GM23338 (cell line): ENCODE data around the gene RALBP1. TPM values are rescaled to one million over a fixed set of nuclear protein-coding genes. Genes with fewer than 3 reads are reported as not detected.

Source experiments
- ATAC-seq: fragments of 200-7000 bp; cut with Tn5 transposase; 3 replicates; pipeline ENCODE4 v1.9.1; 2020
- DNase-seq: peaks from one replicate; pipeline ENCODE4 v3.0.0-alpha.2; 2015; ENCODE audit warnings: low spot score
- H2AFZ ChIP-seq: fragments of 200-600 bp; sonication (generic); 2 replicates; pipeline ENCODE4 v1.8.0; 2016; ENCODE audit warnings: antibody characterized with exemption, mild to moderate bottlenecking, moderate library complexity
- H3F3A ChIP-seq: fragments of 200-600 bp; sonication (generic); replicated peaks from 2 replicates; pipeline ENCODE4 v1.8.0; 2017; ENCODE audit warnings: antibody characterized with exemption, mixed run types, low read depth
- H3K27ac ChIP-seq: fragments of 200-600 bp; sonication (generic); 2 replicates; pipeline ENCODE4 v1.6.1; 2016; ENCODE audit warnings: low read depth
- H3K27me3 ChIP-seq: fragments of 200-600 bp; sonication (generic); 2 replicates; pipeline ENCODE4 v1.8.0; 2016; ENCODE audit warnings: mild to moderate bottlenecking, mixed run types, moderate library complexity; ENCODE audit not compliant: insufficient read depth
- H3K36me3 ChIP-seq: fragments of 200-600 bp; sonication (generic); 2 replicates; pipeline ENCODE4 v1.8.0; 2016; ENCODE audit warnings: mild to moderate bottlenecking; ENCODE audit not compliant: insufficient read depth
- H3K4me1 ChIP-seq: fragments of 200-600 bp; sonication (generic); 2 replicates; pipeline ENCODE4 v1.8.0; 2016; ENCODE audit warnings: mild to moderate bottlenecking, moderate library complexity; ENCODE audit not compliant: insufficient read depth
- H3K4me2 ChIP-seq: fragments of 200-600 bp; sonication (generic); 2 replicates; pipeline ENCODE4 v1.7.1; 2017; ENCODE audit warnings: mixed run types
- H3K4me3 ChIP-seq: fragments of 200-600 bp; sonication (generic); 2 replicates; pipeline ENCODE4 v1.6.1; 2016; ENCODE audit warnings: mixed run types
- H3K79me2 ChIP-seq: fragments of 200-600 bp; sonication (generic); replicated peaks from 2 replicates; pipeline ENCODE4 v1.8.0; 2017; ENCODE audit warnings: mild to moderate bottlenecking; ENCODE audit not compliant: insufficient read depth
- H3K9me2 ChIP-seq: fragments of 200-600 bp; sonication (generic); 2 replicates; pipeline ENCODE4 v1.8.0; 2017; ENCODE audit not compliant: insufficient read depth
- H4K20me1 ChIP-seq: fragments of 200-600 bp; sonication (generic); replicated peaks from 2 replicates; pipeline ENCODE4 v1.8.0; 2017; ENCODE audit warnings: mild to moderate bottlenecking; ENCODE audit not compliant: insufficient read depth
- H3K27ac Mint-ChIP-seq: 2 replicates; pipeline ENCODE4 v1.8.0; 2020; ENCODE audit warnings: inconsistent platforms, mild to moderate bottlenecking, moderate library complexity, mixed read lengths
- H3K27me3 Mint-ChIP-seq: 3 replicates; pipeline ENCODE4 v1.8.0; 2022; ENCODE audit warnings: low read depth, mild to moderate bottlenecking, moderate library complexity, mixed read lengths, inconsistent platforms; ENCODE audit not compliant: insufficient read depth, poor library complexity
- H3K36me3 Mint-ChIP-seq: 3 replicates; pipeline ENCODE4 v1.8.0; 2021; ENCODE audit warnings: low read depth, mild to moderate bottlenecking, inconsistent platforms, moderate library complexity, mixed read lengths
- H3K4me1 Mint-ChIP-seq: 3 replicates; pipeline ENCODE4 v1.8.0; 2020; ENCODE audit warnings: mild to moderate bottlenecking, inconsistent platforms, mixed read lengths
- H3K4me3 Mint-ChIP-seq: 3 replicates; pipeline ENCODE4 v1.8.0; 2021; ENCODE audit warnings: moderate library complexity, mild to moderate bottlenecking, inconsistent platforms, mixed read lengths
- H3K9me3 Mint-ChIP-seq: 3 replicates; pipeline ENCODE4 v1.8.0; 2020; ENCODE audit warnings: moderate library complexity, mild to moderate bottlenecking, inconsistent platforms, mixed read lengths
- CREB1 ChIP-seq: fragments of 250-450 bp; sonication (Bioruptor Pico); IDR thresholded peaks from 2 replicates; pipeline ENCODE4 v1.5.0; 2020; ENCODE audit warnings: low read depth, mild to moderate bottlenecking, moderate library complexity
- CTCF ChIP-seq, 2 experiments: fragments of 200-600 bp in 1 of 2; sonication (generic) in 1 of 2; conservative IDR thresholded peaks; 2 replicates each; pipeline versions ENCODE4 v1.5.1 to v1.6.1; 2016 to 2017; ENCODE audit warnings: antibody characterized with exemption in 2 of 2, low read depth in 2 of 2, mild to moderate bottlenecking in 2 of 2, moderate library complexity in 1 of 2
- ETS1 ChIP-seq: IDR thresholded peaks from 2 replicates; pipeline ENCODE4 v1.6.1; 2016; ENCODE audit warnings: antibody characterized with exemption
- EZH2 ChIP-seq: fragments of 200-600 bp; sonication (generic); IDR thresholded peaks from one replicate; pipeline ENCODE4 v1.8.0; 2017; ENCODE audit warnings: antibody characterized with exemption, mild to moderate bottlenecking, low read depth; ENCODE audit not compliant: unreplicated experiment
- EZH2phosphoT487 ChIP-seq: fragments of 200-600 bp; sonication (generic); IDR thresholded peaks from one replicate; pipeline ENCODE4 v1.8.1; 2018; ENCODE audit warnings: antibody characterized with exemption; ENCODE audit not compliant: unreplicated experiment
- JUNB ChIP-seq: IDR thresholded peaks from one replicate; pipeline ENCODE4 v1.6.1; 2016; ENCODE audit warnings: antibody characterized with exemption; ENCODE audit not compliant: unreplicated experiment
- NANOG ChIP-seq: IDR thresholded peaks from 2 replicates; pipeline ENCODE4 v1.6.1; 2016; ENCODE audit warnings: antibody characterized with exemption, borderline replicate concordance
- POLR2AphosphoS5 ChIP-seq: IDR thresholded peaks from 2 replicates; pipeline ENCODE4 v1.6.1; 2016; ENCODE audit warnings: antibody characterized with exemption, low read depth
- REST ChIP-seq: IDR thresholded peaks from one replicate; pipeline ENCODE4 v1.6.1; 2018; ENCODE audit warnings: antibody characterized with exemption; ENCODE audit not compliant: unreplicated experiment
- STAT1 ChIP-seq: IDR thresholded peaks from one replicate; pipeline ENCODE4 v1.6.1; 2016; ENCODE audit warnings: antibody characterized with exemption; ENCODE audit not compliant: unreplicated experiment
- ZNF331 ChIP-seq: fragments of 250-450 bp; sonication (Bioruptor Pico); IDR thresholded peaks from 2 replicates; pipeline ENCODE4 v1.5.0; 2020; ENCODE audit warnings: low read depth, mild to moderate bottlenecking, moderate library complexity
- ZNF462 ChIP-seq: fragments of 250-450 bp; sonication (Bioruptor Pico); IDR thresholded peaks from 2 replicates; pipeline ENCODE4 v1.5.0; 2020; ENCODE audit warnings: mild to moderate bottlenecking, moderate library complexity
- polyA plus RNA-seq: library from polyadenylated mRNA; unstranded; fragments of >200 nt; fragmentation: Nextera tagmentation; extraction: Ambion mirVana; gene quantifications from 2 replicates; pipeline ENCODE4 v1.2.1, GENCODE V29; 2016
- total RNA-seq: library from RNA; depleted of rRNA; stranded (reverse); fragments of >200 nt; shearing (Covaris generic); gene quantifications from 2 replicates; pipeline ENCODE4 v1.2.3, GENCODE V29; 2014

The RALBP1 gene
- total and polyA plus RNA-seq, 2 experiments from 2014 or later, result 80.9 to 103 TPM

- Histone ChIP-seq H2AFZ (no peak overlapping the region), H3K4me1 (no peaks in the 10 kb centered on the region), H3K4me2 (no peak overlapping the region), H3K4me3 (no peak overlapping the region), H3K9me2 (no peaks in the 10 kb centered on the region), H3K27me3 (no peaks in the 10 kb centered on the region), H3F3A (no peaks in the 10 kb centered on the region), H3K36me3 (peaks cover 41% of the 10 kb centered on the region), H3K79me2 (no peaks in the 10 kb centered on the region), H4K20me1 (0 out of 2 replicates have a peak, but pooled peaks cover under 1% of the 10 kb centered on the region), H3K27ac (no peak overlapping the region)
- Mint-ChIP-seq H3K27ac (no peak overlapping the region), H3K36me3 (peaks cover 95% of the 10 kb centered on the region), H3K4me3 (no peak overlapping the region), H3K4me1 (peaks cover 10% of the 10 kb centered on the region; the same call in 2 of the 3 replicates), H3K9me3 (peaks cover 18% of the 10 kb centered on the region), H3K27me3 (peaks cover 2% of the 10 kb centered on the region)
- no peak for ATAC-seq
- no peak for DNase-seq
- TF ChIP-seq CTCF (conservative IDR thresholded peaks at IDR 0.05; ENCODE audit: low read depth in 2 of 2), result no peak
- no peak for TF ChIP-seq CREB1 (CRISPR knock-in tag)
- TF ChIP-seq STAT1, result no peak
- TF ChIP-seq POLR2AphosphoS5, result no peak
- TF ChIP-seq EZH2phosphoT487, result no peak
- no peak for TF ChIP-seq REST
- no peak for TF ChIP-seq NANOG
- TF ChIP-seq ETS1, result no peak
- no peak for TF ChIP-seq ZNF331 (CRISPR knock-in tag)
- no peak for TF ChIP-seq ZNF462 (CRISPR knock-in tag)
- TF ChIP-seq JUNB, result no peak
- no peak for TF ChIP-seq EZH2
These were observed 76.9 kb downstream of the RALBP1 start for GRCh38 chr18:9552191-9552590.
